Lower lobe of right lung (tissue), 2 donors: ENCODE results near the gene KCNJ10. TPM values are rescaled to one million over a fixed set of nuclear protein-coding genes. Genes with fewer than 3 reads are reported as not detected.

Source experiments
- ATAC-seq, 2 donors: fragments of 200-7000 bp; cut with Tn5 transposase; one replicate each; pipeline ENCODE4 v1.9.1; 2020 to 2022; ENCODE audit warnings: mild to moderate bottlenecking in 2 of 2, moderate library complexity in 2 of 2
- DNase-seq: peaks from one replicate; pipeline ENCODE4 v3.0.0-alpha.2; 2020
- H3K27ac ChIP-seq: fragments of 200-600 bp; one replicate; pipeline ENCODE4 v1.8.0; 2022
- H3K27me3 ChIP-seq: fragments of 200-600 bp; one replicate; pipeline ENCODE4 v1.8.0; 2022; ENCODE audit warnings: low read depth
- H3K36me3 ChIP-seq: fragments of 200-600 bp; one replicate; pipeline ENCODE4 v1.8.0; 2022; ENCODE audit warnings: mild to moderate bottlenecking
- H3K4me1 ChIP-seq: fragments of 200-600 bp; one replicate; pipeline ENCODE4 v1.8.0; 2022
- H3K4me3 ChIP-seq: fragments of 200-600 bp; one replicate; pipeline ENCODE4 v1.8.0; 2022; ENCODE audit warnings: mild to moderate bottlenecking
- H3K9me3 ChIP-seq: fragments of 200-600 bp; one replicate; pipeline ENCODE4 v1.8.0; 2022
- CTCF ChIP-seq: fragments of 200-600 bp; IDR thresholded peaks from one replicate; pipeline ENCODE4 v1.8.0; 2022; ENCODE audit warnings: antibody characterized with exemption, mild to moderate bottlenecking
- intact Hi-C: fragments of 100-400 bp; cut with DNase I; formaldehyde crosslinking; loops from one replicate; pipeline ENCODE4 v1.11.0; 2022
- total RNA-seq: library from RNA; stranded (reverse); fragmentation: NEBNext Ultra II Directional; extraction: Animal tissue kit (Norgen Biotek cat#: 25700); gene quantifications from one replicate; pipeline ENCODE4 v1.2.1, GENCODE V29; 2021
- donor health status: DM: no; HTN: yes; CAD: no; lungs with severe emphysema.

KCNJ10 gene
- total RNA-seq, 1 donor from 2014 or later, result 0.15 TPM

- no peaks in the 10 kb centered on the region for H3K27me3 ChIP-seq
- H3K27ac ChIP-seq, result no peak overlapping the region
- intact Hi-C loops, result no loop called here
- H3K9me3 ChIP-seq, result no peaks in the 10 kb centered on the region
- TF ChIP-seq CTCF, result no peak
- ATAC-seq, result no peak
- H3K4me3 ChIP-seq, result no peak overlapping the region
- DNase-seq, result no peak
- no peaks in the 10 kb centered on the region for H3K4me1 ChIP-seq
- no peaks in the 10 kb centered on the region for H3K36me3 ChIP-seq
Measured at GRCh38 chr1:159973350-159973940, 96.5 kb downstream of the KCNJ10 start.

GRCh38 chr1:159972443-159973205 is 97.3 kb downstream of the KCNJ10 start:
- Histone ChIP-seq H3K4me3 (no peak overlapping the region), H3K36me3 (no peaks in the 10 kb centered on the region), H3K9me3 (no peaks in the 10 kb centered on the region), H3K27ac (no peak overlapping the region), H3K27me3 (no peaks in the 10 kb centered on the region), H3K4me1 (no peaks in the 10 kb centered on the region)
- ATAC-seq (no peak), DNase-seq (no peak)
- TF ChIP-seq CTCF, result no peak
- intact Hi-C loops, result no loop called here

- Histone ChIP-seq H3K4me3 (no peak overlapping the region), H3K36me3 (no peaks in the 10 kb centered on the region), H3K27me3 (no peaks in the 10 kb centered on the region), H3K9me3 (no peaks in the 10 kb centered on the region), H3K27ac (no peak overlapping the region), H3K4me1 (no peaks in the 10 kb centered on the region)
- ATAC-seq (no peak), DNase-seq (no peak)
- intact Hi-C loops, result no loop called here
- no peak for TF ChIP-seq CTCF
Measured at GRCh38 chr1:159970932-159971342, 99.0 kb downstream of the KCNJ10 start.

- ATAC-seq, result no peak
- no peak overlapping the region for H3K4me3 ChIP-seq
- no peaks in the 10 kb centered on the region for H3K9me3 ChIP-seq
- H3K4me1 ChIP-seq, result no peaks in the 10 kb centered on the region
- H3K36me3 ChIP-seq, result no peaks in the 10 kb centered on the region
- H3K27me3 ChIP-seq, result no peaks in the 10 kb centered on the region
- H3K27ac ChIP-seq, result no peak overlapping the region
- intact Hi-C loops, result no loop called here
- no peak for DNase-seq
- TF ChIP-seq CTCF, result no peak
Measured at GRCh38 chr1:159968901-159969300, 101.1 kb downstream of the KCNJ10 start.

GRCh38 chr1:159965263-159965662 is 104.7 kb downstream of the KCNJ10 start:
- TF ChIP-seq CTCF, result no peak
- H3K4me3 ChIP-seq, result no peak overlapping the region
- no peaks in the 10 kb centered on the region for H3K36me3 ChIP-seq
- H3K4me1 ChIP-seq, result no peaks in the 10 kb centered on the region
- no peak for DNase-seq
- H3K27ac ChIP-seq, result no peak overlapping the region
- no peaks in the 10 kb centered on the region for H3K27me3 ChIP-seq
- ATAC-seq, result no peak
- no peaks in the 10 kb centered on the region for H3K9me3 ChIP-seq
- intact Hi-C loops, result no loop called here
